Measurements from ENCODE around the gene CACNA2D2.

CACNA2D2 gene

GRCh38 chr3:50411229-50411628, 92.2 kb downstream of the CACNA2D2 start (continued):
- TF ChIP-seq ZNF202 (tag by site-specific recombination; IDR thresholded peaks at IDR 0.05; ENCODE audit: borderline replicate concordance) (no peak), ZNF146 (tag by site-specific recombination; IDR thresholded peaks at IDR 0.05) (no peak), SETDB1 (IDR thresholded peaks at IDR 0.05; ENCODE audit: insufficient read length, low read length) (no peak), ZXDB (tag by site-specific recombination; IDR thresholded peaks at IDR 0.05) (no peak), ZFHX2 (tag by site-specific recombination; conservative IDR thresholded peaks at IDR 0.05) (no peak), AEBP2 (tag by site-specific recombination; IDR thresholded peaks at IDR 0.05; ENCODE audit: borderline replicate concordance) (no peak), ZNF555 (tag by site-specific recombination; conservative IDR thresholded peaks at IDR 0.05) (no peak), ZNF776 (tag by site-specific recombination; IDR thresholded peaks at IDR 0.05; ENCODE audit: borderline replicate concordance) (no peak), HOXD13 (CRISPR knock-in tag; IDR thresholded peaks at IDR 0.05; ENCODE audit: borderline replicate concordance) (no peak)

GRCh38 chr3:50410608-50411139, 92.8 kb downstream of the CACNA2D2 start:
- POLR2A ChIA-PET, result no interaction called here
- no peaks in the 10 kb centered on the region for H3K4me1 ChIP-seq (ENCODE audit: control insufficient read depth, insufficient read depth, low read length)
- H3K36me3 ChIP-seq (ENCODE audit: control insufficient read depth in 2 of 2, insufficient read depth in 1 of 2, low read length in 2 of 2), result no peaks in the 10 kb centered on the region
- H3K4me3 ChIP-seq (ENCODE audit: low read depth, low read length), result no peak overlapping the region
- TF ChIP-seq EGR2 (tag by site-specific recombination; IDR thresholded peaks at IDR 0.05; ENCODE audit: low read depth), result peak; percentile 64
- TF ChIP-seq ZNF248 (tag by site-specific recombination; IDR thresholded peaks at IDR 0.05), result no peak
- peak; percentile 57 for TF ChIP-seq ZFHX2 (tag by site-specific recombination; conservative IDR thresholded peaks at IDR 0.05)
- CTCF ChIA-PET, result interaction anchor here (0.5 to 0.9 kb wide), 2 partner anchors 132 to 571 kb away, joined by 3 to 6 read pairs; no protein-coding TSS in a partner anchor
- H3K9me3 ChIP-seq (ENCODE audit: control insufficient read depth, insufficient read depth, low read depth, low read length), result no peaks in the 10 kb centered on the region
- no peak overlapping the region for H3K27ac ChIP-seq (ENCODE audit: extremely low read depth, low read depth, low read length)

- CTCF ChIA-PET, result no interaction called here
- TF ChIP-seq ZNF544 (tag by site-specific recombination; IDR thresholded peaks at IDR 0.05) (no peak), ZNF530 (tag by site-specific recombination; IDR thresholded peaks at IDR 0.05; ENCODE audit: low read depth) (no peak), ZSCAN18 (tag by site-specific recombination; IDR thresholded peaks at IDR 0.05) (no peak), BCL6B (tag by site-specific recombination; IDR thresholded peaks at IDR 0.05) (no peak), ZNF561 (tag by site-specific recombination; IDR thresholded peaks at IDR 0.05; ENCODE audit: borderline replicate concordance) (no peak), MZF1 (tag by site-specific recombination; IDR thresholded peaks at IDR 0.05; ENCODE audit: borderline replicate concordance) (no peak), FEZF1 (tag by site-specific recombination; IDR thresholded peaks at IDR 0.05) (no peak)
Observed at GRCh38 chr3:50410185-50410584, 93.2 kb downstream of the CACNA2D2 start.

More at GRCh38 chr3:50410185-50410584, 93.2 kb downstream of the CACNA2D2 start:
- no peak overlapping the region for H3K27ac ChIP-seq (ENCODE audit: extremely low read depth, low read depth, low read length)
- no peaks in the 10 kb centered on the region for H3K9me3 ChIP-seq (ENCODE audit: control insufficient read depth, insufficient read depth, low read depth, low read length)
- no peaks in the 10 kb centered on the region for H3K4me1 ChIP-seq (ENCODE audit: control insufficient read depth, insufficient read depth, low read length)
- POLR2A ChIA-PET, result no interaction called here
- no peak overlapping the region for H3K4me3 ChIP-seq (ENCODE audit: low read depth, low read length)
- no peaks in the 10 kb centered on the region for H3K36me3 ChIP-seq (ENCODE audit: control insufficient read depth in 2 of 2, insufficient read depth in 1 of 2, low read length in 2 of 2)

Data from HEK293 (cell line).